ENCODE measurements around the gene DUSP28. TPM values are rescaled to one million over a fixed set of nuclear protein-coding genes. Genes with fewer than 3 reads are reported as not detected.

DUSP28 gene
- total RNA-seq, 4 donors from 2014 or later: 7.6 to 18.3 (median 13.2) TPM

DNA sequence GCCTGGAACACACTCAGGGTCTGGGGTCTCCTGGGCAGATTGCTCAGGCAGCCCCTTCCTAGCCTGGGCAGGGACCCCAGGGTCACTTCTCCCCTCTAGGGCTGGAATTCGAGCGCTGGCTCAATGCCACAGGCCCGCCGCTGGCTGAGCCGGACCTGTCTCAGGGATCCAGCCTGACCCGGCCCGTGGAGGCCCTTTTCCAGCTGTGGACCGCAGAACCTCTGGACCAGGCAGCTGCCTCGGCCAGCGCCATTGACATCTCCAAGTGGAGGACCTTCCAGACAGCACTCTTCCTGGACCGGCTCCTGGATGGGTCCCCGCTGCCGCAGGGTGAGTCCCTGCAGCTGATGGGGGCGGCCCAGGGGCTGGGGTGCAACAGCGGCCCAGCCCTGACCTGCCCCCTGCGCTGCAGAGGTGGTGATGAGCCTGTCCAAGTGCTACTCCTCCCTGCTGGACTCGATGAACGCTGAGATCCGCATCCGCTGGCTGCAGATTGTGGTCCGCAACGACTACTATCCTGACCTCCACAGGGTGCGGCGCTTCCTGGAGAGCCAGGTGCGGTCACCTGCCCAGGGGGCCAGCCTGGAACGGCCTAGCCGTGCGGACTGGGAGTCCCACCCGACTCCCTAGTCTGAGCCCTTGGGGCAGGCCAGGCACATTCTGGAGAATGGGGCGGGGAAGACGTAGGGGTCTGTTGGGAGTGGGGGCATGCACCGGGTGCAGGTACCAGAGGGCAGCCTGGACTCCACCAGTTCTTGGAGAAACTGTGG lies 16.5 kb downstream of the DUSP28 start:
- TF ChIP-seq, protein P1, sequence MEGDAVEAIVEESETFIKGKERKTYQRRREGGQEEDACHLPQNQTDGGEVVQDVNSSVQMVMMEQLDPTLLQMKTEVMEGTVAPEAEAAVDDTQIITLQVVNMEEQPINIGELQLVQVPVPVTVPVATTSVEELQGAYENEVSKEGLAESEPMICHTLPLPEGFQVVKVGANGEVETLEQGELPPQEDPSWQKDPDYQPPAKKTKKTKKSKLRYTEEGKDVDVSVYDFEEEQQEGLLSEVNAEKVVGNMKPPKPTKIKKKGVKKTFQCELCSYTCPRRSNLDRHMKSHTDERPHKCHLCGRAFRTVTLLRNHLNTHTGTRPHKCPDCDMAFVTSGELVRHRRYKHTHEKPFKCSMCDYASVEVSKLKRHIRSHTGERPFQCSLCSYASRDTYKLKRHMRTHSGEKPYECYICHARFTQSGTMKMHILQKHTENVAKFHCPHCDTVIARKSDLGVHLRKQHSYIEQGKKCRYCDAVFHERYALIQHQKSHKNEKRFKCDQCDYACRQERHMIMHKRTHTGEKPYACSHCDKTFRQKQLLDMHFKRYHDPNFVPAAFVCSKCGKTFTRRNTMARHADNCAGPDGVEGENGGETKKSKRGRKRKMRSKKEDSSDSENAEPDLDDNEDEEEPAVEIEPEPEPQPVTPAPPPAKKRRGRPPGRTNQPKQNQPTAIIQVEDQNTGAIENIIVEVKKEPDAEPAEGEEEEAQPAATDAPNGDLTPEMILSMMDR (IDR thresholded peaks at IDR 0.05 in 4 of 5, conservative IDR thresholded peaks at IDR 0.05 in 1 of 5): no peak
- no peak for TF ChIP-seq POLR2A (IDR thresholded peaks at IDR 0.05)
- Histone ChIP-seq H3K9me3 (no peaks in the 10 kb centered on the region), H3K36me3 (peaks cover 0 to 40% of the 10 kb centered on the region in 2 donors), H3K27ac (no peak overlapping the region), H3K4me3 (no peak overlapping the region), H3K4me1 (peaks cover 0 to 4% of the 10 kb centered on the region in 2 donors), H3K27me3 (no peaks in the 10 kb centered on the region)
- in situ Hi-C loops (cut with MboI; ENCODE audit: low sequenced_read_pairs in 4 of 4) (no loop called here), intact Hi-C loops (cut with DNase I; ENCODE audit: low total_unique reads) (no loop called here)
- no peak for DNase-seq
- no peak for ATAC-seq

- ATAC-seq: no peak
- peaks cover 0 to 40% of the 10 kb centered on the region in 2 donors for H3K36me3 ChIP-seq
- DNase-seq: no peak
Measured at GRCh38 chr2:240577281-240578109, 17.3 kb downstream of the DUSP28 start.

DNA sequence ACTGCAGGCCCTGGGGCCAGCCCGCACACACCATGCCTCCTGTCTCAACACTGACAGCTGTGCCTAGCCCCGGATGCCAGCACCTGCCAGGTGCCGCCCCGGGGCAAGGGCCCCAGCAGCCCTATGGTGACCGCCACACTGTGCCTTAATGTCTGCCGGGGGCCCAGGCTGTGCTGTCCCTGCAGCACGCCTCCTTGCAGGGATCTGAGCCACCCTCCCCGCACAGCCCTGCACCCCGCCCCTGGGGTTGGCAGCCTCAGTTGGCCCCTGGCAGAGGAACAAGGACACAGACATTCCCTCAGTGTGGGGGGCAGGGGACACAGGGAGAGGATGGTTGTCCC lies 17.9 kb downstream of the DUSP28 start:
- intact Hi-C loops (cut with DNase I; ENCODE audit: low total_unique reads): no loop called here
- Histone ChIP-seq H3K36me3 (peaks cover 0 to 39% of the 10 kb centered on the region in 2 donors), H3K27ac (no peak overlapping the region), H3K27me3 (no peaks in the 10 kb centered on the region), H3K4me1 (peaks cover 0 to 4% of the 10 kb centered on the region in 2 donors), H3K4me3 (no peak overlapping the region), H3K9me3 (no peaks in the 10 kb centered on the region)
- in situ Hi-C loops (cut with MboI; ENCODE audit: low sequenced_read_pairs in 4 of 4): no loop called here
- ATAC-seq (no peak), DNase-seq (no peak)
- TF ChIP-seq, protein P1 (IDR thresholded peaks at IDR 0.05 in 4 of 5, conservative IDR thresholded peaks at IDR 0.05 in 1 of 5): no peak
- TF ChIP-seq POLR2A (IDR thresholded peaks at IDR 0.05): no peak

More at GRCh38 chr2:240577281-240578109, 17.3 kb downstream of the DUSP28 start:
- intact Hi-C loops (cut with DNase I; ENCODE audit: low total_unique reads): no loop called here
- Histone ChIP-seq H3K4me1 (peaks cover 0 to 4% of the 10 kb centered on the region in 2 donors), H3K27me3 (no peaks in the 10 kb centered on the region), H3K27ac (no peak overlapping the region), H3K4me3 (no peak overlapping the region), H3K9me3 (no peaks in the 10 kb centered on the region)
- in situ Hi-C loops (cut with MboI; ENCODE audit: low sequenced_read_pairs in 4 of 4): no loop called here
- TF ChIP-seq, protein P1 (IDR thresholded peaks at IDR 0.05 in 4 of 5, conservative IDR thresholded peaks at IDR 0.05 in 1 of 5): no peak
- TF ChIP-seq POLR2A (IDR thresholded peaks at IDR 0.05): no peak

DNA sequence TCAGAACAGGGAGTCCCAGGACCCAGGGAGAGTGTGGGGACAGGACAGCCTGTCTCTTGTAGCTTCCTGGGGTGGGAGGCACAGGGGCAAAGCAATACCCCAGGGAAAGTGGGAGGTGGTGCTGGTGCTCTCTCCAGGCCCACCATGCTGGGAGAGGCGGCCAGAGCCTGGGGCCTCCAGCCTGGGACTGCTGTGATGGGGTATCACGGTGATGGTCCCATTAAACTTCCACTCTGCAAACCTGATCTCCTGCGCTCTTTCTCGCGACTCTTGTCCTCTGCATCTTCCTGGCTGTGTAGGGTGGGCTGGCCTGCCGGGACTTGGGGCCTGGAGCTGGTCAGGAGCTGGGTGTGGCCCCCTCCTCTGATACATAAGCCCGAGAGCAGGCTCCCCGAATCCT lies 18.3 kb downstream of the DUSP28 start:
- peaks cover 0 to 35% of the 10 kb centered on the region in 2 donors for H3K36me3 ChIP-seq
- no peak overlapping the region for H3K4me3 ChIP-seq
- H3K27ac ChIP-seq: no peak overlapping the region
- H3K27me3 ChIP-seq: no peaks in the 10 kb centered on the region
- H3K9me3 ChIP-seq: no peaks in the 10 kb centered on the region
- TF ChIP-seq POLR2A (IDR thresholded peaks at IDR 0.05): no peak
- TF ChIP-seq, protein P1 (IDR thresholded peaks at IDR 0.05 in 4 of 5, conservative IDR thresholded peaks at IDR 0.05 in 1 of 5): no peak
- intact Hi-C loops (cut with DNase I; ENCODE audit: low total_unique reads): no loop called here
- DNase-seq: no peak
- H3K4me1 ChIP-seq: peaks cover 0 to 4% of the 10 kb centered on the region in 2 donors
- no peak for ATAC-seq
- in situ Hi-C loops (cut with MboI; ENCODE audit: low sequenced_read_pairs in 4 of 4): no loop called here

Measured in gastrocnemius medialis (tissue), 4 donors.